ENCODE data around the gene KCNIP1. TPM values are rescaled to one million over a fixed set of nuclear protein-coding genes. Genes with fewer than 3 reads are reported as not detected.

The KCNIP1 gene
- total RNA-seq, 3 donors from 2014 or later, result not detected

GRCh38 chr5:170628691-170629565 is 125.1 kb downstream of the KCNIP1 start:
- ATAC-seq (no peak), DNase-seq (no peak)
- H3K4me3 Mint-ChIP-seq, result no peak overlapping the region
- H3K27me3 Mint-ChIP-seq (ENCODE audit: low read depth), result peaks cover 3% of the 10 kb centered on the region
- no peaks in the 10 kb centered on the region for H3K9me3 Mint-ChIP-seq
- peaks cover 14% of the 10 kb centered on the region for H3K4me1 Mint-ChIP-seq (ENCODE audit: low read depth)
- H3K36me3 Mint-ChIP-seq (ENCODE audit: insufficient read depth), result no peaks in the 10 kb centered on the region

- no peaks in the 10 kb centered on the region for H3K36me3 Mint-ChIP-seq (ENCODE audit: insufficient read depth)
- peaks cover 2% of the 10 kb centered on the region for H3K27me3 Mint-ChIP-seq (ENCODE audit: low read depth)
- H3K4me1 Mint-ChIP-seq (ENCODE audit: low read depth), result peaks cover 20% of the 10 kb centered on the region
- ATAC-seq (no peak), DNase-seq (no peak)
- no peaks in the 10 kb centered on the region for H3K9me3 Mint-ChIP-seq
- H3K4me3 Mint-ChIP-seq, result no peak overlapping the region
These were observed 125.9 kb downstream of the KCNIP1 start for GRCh38 chr5:170629566-170630175.

GRCh38 chr5:170630226-170630625 is 126.4 kb downstream of the KCNIP1 start:
- H3K9me3 Mint-ChIP-seq, result no peaks in the 10 kb centered on the region
- no peak overlapping the region for H3K4me3 Mint-ChIP-seq
- ATAC-seq (no peak), DNase-seq (no peak)
- peaks cover 2% of the 10 kb centered on the region for H3K27me3 Mint-ChIP-seq (ENCODE audit: low read depth)
- peaks cover 20% of the 10 kb centered on the region for H3K4me1 Mint-ChIP-seq (ENCODE audit: low read depth)
- no peaks in the 10 kb centered on the region for H3K36me3 Mint-ChIP-seq (ENCODE audit: insufficient read depth)

- Mint-ChIP-seq H3K9me3 (no peaks in the 10 kb centered on the region), H3K36me3 (ENCODE audit: insufficient read depth) (no peaks in the 10 kb centered on the region), H3K4me1 (ENCODE audit: low read depth) (peaks cover 20% of the 10 kb centered on the region), H3K27me3 (ENCODE audit: low read depth) (peaks cover 2% of the 10 kb centered on the region), H3K4me3 (no peak overlapping the region)
- ATAC-seq (no peak), DNase-seq (no peak)
These were observed 126.9 kb downstream of the KCNIP1 start for GRCh38 chr5:170630711-170631141.

DNA sequence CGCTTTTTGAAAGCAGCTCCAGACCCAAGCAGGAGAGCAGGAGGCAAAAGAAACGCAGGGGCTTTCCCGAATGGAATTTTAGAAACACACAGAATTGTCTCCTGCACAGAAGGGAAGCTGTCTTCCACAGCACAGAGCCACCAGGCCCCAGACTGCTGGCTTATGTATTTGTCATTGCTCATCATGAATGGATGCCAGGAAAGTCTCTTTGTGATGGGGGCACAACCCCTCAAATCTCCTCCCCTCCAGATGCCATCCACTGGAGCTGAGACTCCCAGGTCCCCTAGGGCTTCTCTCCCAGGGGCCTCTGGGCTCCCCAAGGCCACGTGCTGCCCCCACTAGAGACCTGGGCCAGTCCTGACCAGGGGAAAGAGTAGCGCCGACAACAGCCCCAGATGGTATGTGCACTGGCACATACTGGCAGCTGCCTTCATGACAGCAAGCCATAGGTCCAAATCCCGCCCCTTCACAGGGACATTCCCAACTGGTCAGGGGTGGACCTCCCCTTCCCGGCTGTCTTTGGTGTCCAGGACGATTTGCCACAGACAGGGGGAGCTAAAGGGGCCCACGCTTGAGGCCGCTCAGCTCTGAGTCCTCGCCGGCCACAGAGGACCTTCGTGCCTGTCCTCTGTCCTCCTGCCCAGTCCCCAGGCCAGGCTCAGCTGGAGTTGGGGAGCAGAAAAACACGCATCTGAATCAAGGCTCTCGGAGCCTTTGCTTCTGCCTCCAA is 127.8 kb downstream of the KCNIP1 start:
- no peak overlapping the region for H3K4me3 Mint-ChIP-seq
- ATAC-seq, result no peak

DNA sequence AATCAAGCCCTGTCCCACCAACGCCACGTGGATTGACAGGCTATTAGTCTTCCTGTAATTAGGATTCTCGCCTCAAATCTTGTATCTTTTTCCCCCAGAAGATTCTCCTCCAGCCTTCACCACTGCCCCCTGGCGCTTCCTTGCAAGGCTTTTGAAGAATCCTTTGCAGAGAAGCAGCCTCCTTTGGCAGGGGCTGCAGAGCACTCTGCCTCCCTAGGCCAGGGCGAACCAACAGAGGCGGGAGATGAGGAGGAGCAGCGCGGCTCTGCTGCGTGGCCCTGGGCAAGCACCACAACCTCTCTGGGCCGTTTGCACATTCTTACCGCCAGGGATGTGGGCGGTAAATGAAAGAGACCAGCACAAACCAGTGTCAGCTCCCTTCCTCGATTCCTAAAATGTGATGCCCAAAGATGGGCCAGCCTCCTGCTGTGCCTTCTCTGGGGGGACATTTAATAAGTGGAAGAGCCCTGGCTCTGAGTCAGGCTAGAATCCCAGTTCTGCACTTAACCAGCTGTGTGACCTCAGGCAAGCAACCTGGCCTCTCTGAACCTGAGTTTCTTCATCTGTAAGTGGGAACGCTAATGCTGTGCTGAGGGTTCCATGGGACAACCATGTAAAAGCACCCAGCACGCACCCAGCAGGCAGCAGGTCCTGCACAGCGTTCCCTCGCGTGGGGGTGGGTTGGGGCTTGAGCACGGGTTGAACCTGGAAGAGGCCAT is 128.6 kb downstream of the KCNIP1 start:
- Mint-ChIP-seq H3K4me3 (peak overlapping the region; percentile 78), H3K36me3 (ENCODE audit: insufficient read depth) (no peaks in the 10 kb centered on the region), H3K27me3 (ENCODE audit: low read depth) (peaks cover 11% of the 10 kb centered on the region), H3K9me3 (no peaks in the 10 kb centered on the region), H3K4me1 (ENCODE audit: low read depth) (peaks cover 20% of the 10 kb centered on the region)
- no peak for DNase-seq
- ATAC-seq, result peak; percentile 5 to 11

More for the DNA sequence above, 127.8 kb downstream of the KCNIP1 start:
- Mint-ChIP-seq H3K4me1 (ENCODE audit: low read depth) (peaks cover 20% of the 10 kb centered on the region), H3K27me3 (ENCODE audit: low read depth) (peaks cover 7% of the 10 kb centered on the region), H3K9me3 (no peaks in the 10 kb centered on the region), H3K36me3 (ENCODE audit: insufficient read depth) (no peaks in the 10 kb centered on the region)
- no peak for DNase-seq

GRCh38 chr5:170632985-170633234 is 129.1 kb downstream of the KCNIP1 start:
- Mint-ChIP-seq H3K9me3 (no peaks in the 10 kb centered on the region), H3K36me3 (ENCODE audit: insufficient read depth) (no peaks in the 10 kb centered on the region), H3K27me3 (ENCODE audit: low read depth) (peaks cover 12% of the 10 kb centered on the region), H3K4me1 (ENCODE audit: low read depth) (peaks cover 20% of the 10 kb centered on the region), H3K4me3 (peak overlapping the region; percentile 78)
- ATAC-seq (peak; percentile 61 to 69), DNase-seq (peak; percentile 46)

GRCh38 chr5:170633235-170634081 is 129.6 kb downstream of the KCNIP1 start:
- Mint-ChIP-seq H3K27me3 (ENCODE audit: low read depth) (peaks cover 12% of the 10 kb centered on the region), H3K4me3 (peak overlapping the region; percentile 78), H3K36me3 (ENCODE audit: insufficient read depth) (no peaks in the 10 kb centered on the region), H3K9me3 (no peaks in the 10 kb centered on the region), H3K4me1 (ENCODE audit: low read depth) (peaks cover 20% of the 10 kb centered on the region)
- DNase-seq (no peak), ATAC-seq (peak in 1 of 2 donors; percentile 23)

- ATAC-seq, result no peak
- Mint-ChIP-seq H3K4me3 (peak overlapping the region; percentile 37), H3K27me3 (ENCODE audit: low read depth) (peaks cover 14% of the 10 kb centered on the region)
These were observed 130.6 kb downstream of the KCNIP1 start for GRCh38 chr5:170634256-170634990.

DNA sequence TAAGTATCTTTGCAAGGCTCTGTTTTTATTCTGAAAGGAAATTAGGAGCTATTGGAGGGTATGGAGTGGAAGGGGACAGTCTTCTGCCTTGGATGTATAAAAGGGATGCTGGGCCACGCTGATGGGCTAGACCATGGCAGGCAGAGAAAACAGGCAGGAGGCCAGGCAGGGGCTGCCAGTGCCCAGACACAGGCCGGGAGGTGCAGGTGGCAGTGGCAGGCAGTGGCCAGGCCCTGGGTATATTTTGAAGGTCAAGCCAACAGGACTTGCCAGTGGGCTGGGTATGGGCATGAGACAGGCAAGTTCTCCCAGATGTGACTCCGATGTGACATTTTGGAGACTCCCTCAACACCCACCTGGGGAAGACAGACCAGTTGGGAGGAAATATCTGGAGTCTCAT is 131.9 kb downstream of the KCNIP1 start:
- DNase-seq (no peak), ATAC-seq (no peak)
- H3K4me1 Mint-ChIP-seq (ENCODE audit: low read depth), result peaks cover 20% of the 10 kb centered on the region
- H3K27me3 Mint-ChIP-seq (ENCODE audit: low read depth), result peaks cover 23% of the 10 kb centered on the region
- no peaks in the 10 kb centered on the region for H3K9me3 Mint-ChIP-seq
- no peak overlapping the region for H3K4me3 Mint-ChIP-seq
- no peaks in the 10 kb centered on the region for H3K36me3 Mint-ChIP-seq (ENCODE audit: insufficient read depth)

More at GRCh38 chr5:170634256-170634990, 130.6 kb downstream of the KCNIP1 start:
- Mint-ChIP-seq H3K9me3 (no peaks in the 10 kb centered on the region), H3K4me1 (ENCODE audit: low read depth) (peaks cover 20% of the 10 kb centered on the region), H3K36me3 (ENCODE audit: insufficient read depth) (no peaks in the 10 kb centered on the region)
- DNase-seq, result no peak

GRCh38 chr5:170636206-170636605 is 132.4 kb downstream of the KCNIP1 start:
- no peak overlapping the region for H3K4me3 Mint-ChIP-seq
- ATAC-seq (no peak), DNase-seq (no peak)
- no peaks in the 10 kb centered on the region for H3K9me3 Mint-ChIP-seq
- peaks cover 27% of the 10 kb centered on the region for H3K27me3 Mint-ChIP-seq (ENCODE audit: low read depth)
- no peaks in the 10 kb centered on the region for H3K36me3 Mint-ChIP-seq (ENCODE audit: insufficient read depth)
- peaks cover 20% of the 10 kb centered on the region for H3K4me1 Mint-ChIP-seq (ENCODE audit: low read depth)

- Mint-ChIP-seq H3K4me3 (no peak overlapping the region), H3K9me3 (no peaks in the 10 kb centered on the region), H3K27me3 (ENCODE audit: low read depth) (peaks cover 29% of the 10 kb centered on the region), H3K4me1 (ENCODE audit: low read depth) (peaks cover 20% of the 10 kb centered on the region), H3K36me3 (ENCODE audit: insufficient read depth) (no peaks in the 10 kb centered on the region)
- ATAC-seq (no peak), DNase-seq (no peak)
These were observed 133.1 kb downstream of the KCNIP1 start for GRCh38 chr5:170636801-170637477.
